ENCODE measurements around the gene SLITRK6. TPM values are rescaled to one million over a fixed set of nuclear protein-coding genes. Genes with fewer than 3 reads are reported as not detected.

The SLITRK6 gene
- total RNA-seq, 1 donor: under 0.01 TPM

- H3K4me2 ChIP-seq (ENCODE audit: insufficient read depth, low read length): no peak overlapping the region
- H3K27me3 ChIP-seq (ENCODE audit: insufficient read depth, low read length): no peaks in the 10 kb centered on the region
- no peaks in the 10 kb centered on the region for H4K20me1 ChIP-seq (ENCODE audit: insufficient read depth, low read length)
- no peak overlapping the region for H2AFZ ChIP-seq (ENCODE audit: low read length)
- no peaks in the 10 kb centered on the region for H3K36me3 ChIP-seq (ENCODE audit: insufficient read depth, low read length)
- H3K4me3 ChIP-seq (ENCODE audit: insufficient read depth, low read length): no peak overlapping the region
- no peaks in the 10 kb centered on the region for H3K4me1 ChIP-seq (ENCODE audit: insufficient read depth, low read length)
- H3K27ac ChIP-seq (ENCODE audit: low read depth, low read length): no peak overlapping the region
- H3K79me2 ChIP-seq (ENCODE audit: insufficient read depth, low read length): no peaks in the 10 kb centered on the region
- H3K9me3 ChIP-seq (ENCODE audit: low read depth, low read length): no peaks in the 10 kb centered on the region
- no peak for TF ChIP-seq CTCF (IDR thresholded peaks at IDR 0.05; ENCODE audit: extremely low read depth, low read depth, low read length)
- DNase-seq (ENCODE audit: insufficient read length, low spot score, missing footprints): no peak
Measured at GRCh38 chr13:85816413-85816812, 17.2 kb upstream of the SLITRK6 start.

- Histone ChIP-seq H2AFZ (ENCODE audit: low read length) (no peak overlapping the region), H3K36me3 (ENCODE audit: insufficient read depth, low read length) (no peaks in the 10 kb centered on the region), H3K9me3 (ENCODE audit: low read depth, low read length) (no peaks in the 10 kb centered on the region), H3K27me3 (ENCODE audit: insufficient read depth, low read length) (no peaks in the 10 kb centered on the region), H3K4me3 (ENCODE audit: insufficient read depth, low read length) (no peak overlapping the region), H3K4me2 (ENCODE audit: insufficient read depth, low read length) (no peak overlapping the region), H3K4me1 (ENCODE audit: insufficient read depth, low read length) (no peaks in the 10 kb centered on the region), H4K20me1 (ENCODE audit: insufficient read depth, low read length) (no peaks in the 10 kb centered on the region), H3K27ac (ENCODE audit: low read depth, low read length) (no peak overlapping the region), H3K79me2 (ENCODE audit: insufficient read depth, low read length) (no peaks in the 10 kb centered on the region)
- no peak for TF ChIP-seq CTCF (IDR thresholded peaks at IDR 0.05; ENCODE audit: extremely low read depth, low read depth, low read length)
- DNase-seq (ENCODE audit: insufficient read length, low spot score, missing footprints): no peak
Measured at GRCh38 chr13:85812282-85812681, 13.1 kb upstream of the SLITRK6 start.

- no peak for TF ChIP-seq CTCF (IDR thresholded peaks at IDR 0.05; ENCODE audit: extremely low read depth, low read depth, low read length)
- no peak overlapping the region for H2AFZ ChIP-seq (ENCODE audit: low read length)
- H3K27ac ChIP-seq (ENCODE audit: low read depth, low read length): no peak overlapping the region
- no peaks in the 10 kb centered on the region for H3K4me1 ChIP-seq (ENCODE audit: insufficient read depth, low read length)
- H3K9me3 ChIP-seq (ENCODE audit: low read depth, low read length): no peaks in the 10 kb centered on the region
- H3K36me3 ChIP-seq (ENCODE audit: insufficient read depth, low read length): no peaks in the 10 kb centered on the region
- no peaks in the 10 kb centered on the region for H3K27me3 ChIP-seq (ENCODE audit: insufficient read depth, low read length)
- no peaks in the 10 kb centered on the region for H4K20me1 ChIP-seq (ENCODE audit: insufficient read depth, low read length)
- no peaks in the 10 kb centered on the region for H3K79me2 ChIP-seq (ENCODE audit: insufficient read depth, low read length)
- no peak overlapping the region for H3K4me2 ChIP-seq (ENCODE audit: insufficient read depth, low read length)
- no peak for DNase-seq (ENCODE audit: insufficient read length, low spot score, missing footprints)
- no peak overlapping the region for H3K4me3 ChIP-seq (ENCODE audit: insufficient read depth, low read length)
Measured at GRCh38 chr13:85808811-85809210, 9.6 kb upstream of the SLITRK6 start.

GRCh38 chr13:85806553-85807175 is 7.4 kb upstream of the SLITRK6 start:
- no peak overlapping the region for H3K4me2 ChIP-seq (ENCODE audit: insufficient read depth, low read length)

More at GRCh38 chr13:85806553-85807175, 7.4 kb upstream of the SLITRK6 start:
- H3K9me3 ChIP-seq (ENCODE audit: low read depth, low read length): no peaks in the 10 kb centered on the region
- H3K4me3 ChIP-seq (ENCODE audit: insufficient read depth, low read length): no peak overlapping the region
- no peaks in the 10 kb centered on the region for H3K27me3 ChIP-seq (ENCODE audit: insufficient read depth, low read length)
- no peaks in the 10 kb centered on the region for H4K20me1 ChIP-seq (ENCODE audit: insufficient read depth, low read length)
- H3K4me1 ChIP-seq (ENCODE audit: insufficient read depth, low read length): no peaks in the 10 kb centered on the region
- H3K36me3 ChIP-seq (ENCODE audit: insufficient read depth, low read length): no peaks in the 10 kb centered on the region
- no peaks in the 10 kb centered on the region for H3K79me2 ChIP-seq (ENCODE audit: insufficient read depth, low read length)
- DNase-seq (ENCODE audit: insufficient read length, low spot score, missing footprints): no peak
- TF ChIP-seq CTCF (IDR thresholded peaks at IDR 0.05; ENCODE audit: extremely low read depth, low read depth, low read length): peak; percentile 37
- no peak overlapping the region for H3K27ac ChIP-seq (ENCODE audit: low read depth, low read length)
- H2AFZ ChIP-seq (ENCODE audit: low read length): no peak overlapping the region

All from osteoblast (primary cell).